ENCODE measurements around the gene PAM16.

GRCh38 chr16:4387781-4388180 lies 36.7 kb upstream of the PAM16 start:
- TF ChIP-seq CTCF (IDR thresholded peaks at IDR 0.05; ENCODE audit: poor library complexity) (no peak), EZH2phosphoT487 (IDR thresholded peaks at IDR 0.05; ENCODE audit: low read depth, severe bottlenecking, unreplicated experiment) (no peak), EZH2 (IDR thresholded peaks at IDR 0.05; ENCODE audit: borderline replicate concordance) (no peak)
